ENCODE results near the gene DIAPH2. TPM values are rescaled to one million over a fixed set of nuclear protein-coding genes. Genes with fewer than 3 reads are reported as not detected.

The DIAPH2 gene
- total RNA-seq, 1 donor from 2014 or later: 20.5 TPM

DNA sequence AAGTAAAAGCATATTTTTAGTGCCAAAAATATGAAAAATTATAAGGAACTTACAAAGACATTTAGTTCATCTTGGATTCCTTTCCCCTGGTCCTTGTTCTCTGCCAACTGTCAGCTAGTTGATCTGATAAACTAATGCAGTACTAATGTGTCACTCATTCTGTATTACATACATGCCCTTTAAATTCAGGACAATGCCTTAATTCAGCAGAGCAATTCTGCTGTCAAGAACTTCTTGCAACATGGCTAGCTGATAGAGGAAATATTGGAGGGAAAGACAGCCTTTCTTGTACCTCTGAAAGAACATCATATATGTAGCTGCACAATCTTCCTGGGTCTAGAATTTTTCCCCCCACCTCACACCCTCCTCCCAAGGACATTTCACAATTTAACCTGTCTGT is 679.2 kb downstream of the DIAPH2 start:
- no peaks in the 10 kb centered on the region for H3K27me3 Mint-ChIP-seq
- POLR2A ChIA-PET: no interaction called here
- H3K27ac Mint-ChIP-seq: no peak overlapping the region
- peaks cover 1% of the 10 kb centered on the region for H3K36me3 Mint-ChIP-seq (ENCODE audit: low read depth)
- no peak overlapping the region for H3K4me3 Mint-ChIP-seq
- TF ChIP-seq, protein P1, sequence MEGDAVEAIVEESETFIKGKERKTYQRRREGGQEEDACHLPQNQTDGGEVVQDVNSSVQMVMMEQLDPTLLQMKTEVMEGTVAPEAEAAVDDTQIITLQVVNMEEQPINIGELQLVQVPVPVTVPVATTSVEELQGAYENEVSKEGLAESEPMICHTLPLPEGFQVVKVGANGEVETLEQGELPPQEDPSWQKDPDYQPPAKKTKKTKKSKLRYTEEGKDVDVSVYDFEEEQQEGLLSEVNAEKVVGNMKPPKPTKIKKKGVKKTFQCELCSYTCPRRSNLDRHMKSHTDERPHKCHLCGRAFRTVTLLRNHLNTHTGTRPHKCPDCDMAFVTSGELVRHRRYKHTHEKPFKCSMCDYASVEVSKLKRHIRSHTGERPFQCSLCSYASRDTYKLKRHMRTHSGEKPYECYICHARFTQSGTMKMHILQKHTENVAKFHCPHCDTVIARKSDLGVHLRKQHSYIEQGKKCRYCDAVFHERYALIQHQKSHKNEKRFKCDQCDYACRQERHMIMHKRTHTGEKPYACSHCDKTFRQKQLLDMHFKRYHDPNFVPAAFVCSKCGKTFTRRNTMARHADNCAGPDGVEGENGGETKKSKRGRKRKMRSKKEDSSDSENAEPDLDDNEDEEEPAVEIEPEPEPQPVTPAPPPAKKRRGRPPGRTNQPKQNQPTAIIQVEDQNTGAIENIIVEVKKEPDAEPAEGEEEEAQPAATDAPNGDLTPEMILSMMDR (IDR thresholded peaks at IDR 0.05): no peak
- DNase-seq: no peak
- H3K4me1 Mint-ChIP-seq: no peaks in the 10 kb centered on the region
- CTCF ChIA-PET: no interaction called here
- H3K9me3 Mint-ChIP-seq: no peaks in the 10 kb centered on the region
- intact Hi-C loops (cut with micrococcal nuclease): no loop called here
- ATAC-seq (ENCODE audit: low read depth): no peak

DNA sequence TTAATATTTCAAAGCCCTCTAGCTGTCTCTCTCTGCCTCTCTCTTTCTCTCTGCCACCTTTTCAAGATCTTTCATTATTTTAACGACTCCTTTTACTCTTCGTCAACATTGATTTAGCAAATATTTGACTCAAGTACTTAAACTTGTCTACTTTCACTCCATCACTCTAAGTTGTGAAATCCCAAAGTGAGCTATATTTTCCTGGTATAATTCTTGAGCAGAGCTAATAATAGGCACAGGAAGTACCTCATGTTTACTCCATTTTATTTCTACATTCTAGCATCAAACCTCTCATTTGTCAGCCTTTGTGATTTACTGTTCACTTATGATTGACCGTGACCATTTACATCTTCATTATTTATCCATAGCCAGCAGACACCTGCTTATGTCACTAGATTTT is 681.6 kb downstream of the DIAPH2 start:
- TF ChIP-seq, protein P1 (IDR thresholded peaks at IDR 0.05): no peak
- Mint-ChIP-seq H3K36me3 (ENCODE audit: low read depth) (peaks cover 4% of the 10 kb centered on the region), H3K9me3 (no peaks in the 10 kb centered on the region), H3K4me3 (no peak overlapping the region), H3K27ac (no peak overlapping the region), H3K27me3 (no peaks in the 10 kb centered on the region), H3K4me1 (no peaks in the 10 kb centered on the region)
- intact Hi-C loops (cut with micrococcal nuclease): no loop called here
- no peak for DNase-seq
- ChIA-PET POLR2A (no interaction called here), CTCF (no interaction called here)
- no peak for ATAC-seq (ENCODE audit: low read depth)

DNA sequence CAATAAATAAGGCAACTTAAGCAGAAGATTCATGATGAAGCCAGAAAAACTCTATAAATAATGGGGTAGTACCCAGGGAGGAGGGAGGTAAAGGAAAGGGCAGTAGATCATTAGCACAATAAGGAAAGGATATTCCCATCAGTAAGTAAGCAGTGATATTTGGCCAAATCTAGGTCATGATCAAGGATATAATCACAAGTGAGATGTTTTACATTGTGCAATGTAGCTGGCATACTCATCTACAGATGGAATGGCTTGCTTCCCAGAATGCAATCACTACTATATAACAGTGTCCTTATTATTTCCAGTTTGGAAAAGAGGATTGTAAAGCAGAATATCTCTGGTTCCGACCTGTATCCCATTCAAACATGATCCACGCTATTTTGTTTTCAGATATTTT is 682.5 kb downstream of the DIAPH2 start:
- H3K27ac Mint-ChIP-seq: no peak overlapping the region

DNA sequence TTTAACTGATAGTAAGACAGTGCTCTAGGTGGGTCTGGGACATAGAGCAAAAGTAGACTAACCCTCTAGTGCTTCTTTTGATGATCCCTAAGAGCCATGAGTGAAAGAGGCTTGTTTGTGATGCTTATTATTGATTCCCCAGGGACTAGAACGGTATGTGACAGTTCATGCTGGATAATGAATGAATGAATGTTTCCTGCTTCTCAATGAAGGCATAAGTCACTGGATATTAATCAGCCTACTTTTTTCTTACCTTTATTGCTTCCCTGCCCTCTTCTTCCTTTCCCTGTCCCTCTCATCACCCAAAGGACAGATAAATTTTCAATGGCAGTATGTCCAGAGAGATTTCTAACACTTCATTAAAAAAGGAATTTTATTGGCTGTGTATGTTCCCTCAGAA is 685.3 kb downstream of the DIAPH2 start:
- CTCF ChIA-PET: no interaction called here

More for the DNA sequence above, 682.5 kb downstream of the DIAPH2 start:
- ChIA-PET POLR2A (no interaction called here), CTCF (no interaction called here)
- no peaks in the 10 kb centered on the region for H3K9me3 Mint-ChIP-seq
- peaks cover 5% of the 10 kb centered on the region for H3K36me3 Mint-ChIP-seq (ENCODE audit: low read depth)
- H3K4me3 Mint-ChIP-seq: no peak overlapping the region
- no peaks in the 10 kb centered on the region for H3K4me1 Mint-ChIP-seq
- intact Hi-C loops (cut with micrococcal nuclease): no loop called here
- TF ChIP-seq, protein P1 (IDR thresholded peaks at IDR 0.05): no peak
- H3K27me3 Mint-ChIP-seq: no peaks in the 10 kb centered on the region
- ATAC-seq (ENCODE audit: low read depth) (no peak), DNase-seq (no peak)

DNA sequence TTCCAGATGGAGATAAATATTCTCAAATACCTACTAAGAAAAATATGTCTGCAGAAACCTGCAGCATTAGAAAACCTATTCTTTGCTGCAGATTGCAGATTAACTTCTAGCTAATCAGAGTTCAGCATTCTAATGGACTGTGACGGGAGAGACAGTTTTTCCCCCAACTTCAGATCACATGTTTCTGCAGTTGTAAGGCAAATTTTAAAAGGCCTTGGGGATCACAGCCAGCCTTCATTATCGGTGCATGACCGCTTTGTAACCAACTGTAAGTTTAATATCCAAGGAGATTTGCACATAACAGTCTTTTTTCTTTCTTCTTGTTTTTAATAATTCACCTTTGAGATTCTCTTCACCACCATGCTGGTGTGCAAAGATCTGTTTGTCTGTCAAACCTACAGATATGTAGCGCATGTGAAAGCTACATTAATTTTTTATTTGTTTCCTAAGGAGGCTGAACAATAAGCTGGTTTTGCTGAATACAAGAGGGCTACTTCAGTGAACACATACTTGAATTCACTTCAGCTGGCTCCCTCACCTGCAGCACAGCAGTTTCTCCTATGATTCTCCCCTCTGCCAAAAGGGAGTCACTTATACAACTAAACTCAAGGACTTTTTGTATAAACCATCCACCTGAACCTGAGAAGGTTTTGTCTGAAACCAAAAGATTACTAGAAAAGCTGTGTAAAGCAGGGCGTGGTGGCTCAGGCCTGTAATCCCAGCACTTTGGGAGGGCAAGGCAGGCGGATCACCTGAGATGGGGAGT is 687.5 kb downstream of the DIAPH2 start:
- Mint-ChIP-seq H3K4me3 (no peak overlapping the region), H3K36me3 (ENCODE audit: low read depth) (peaks cover 5% of the 10 kb centered on the region), H3K27me3 (no peaks in the 10 kb centered on the region), H3K4me1 (peaks cover 11% of the 10 kb centered on the region), H3K9me3 (no peaks in the 10 kb centered on the region), H3K27ac (no peak overlapping the region)
- ATAC-seq (ENCODE audit: low read depth) (no peak), DNase-seq (no peak)
- TF ChIP-seq, protein P1 (IDR thresholded peaks at IDR 0.05): no peak
- CTCF ChIA-PET: no interaction called here
- POLR2A ChIA-PET: no interaction called here
- intact Hi-C loops (cut with micrococcal nuclease): no loop called here

More for the DNA sequence above, 685.3 kb downstream of the DIAPH2 start:
- no peak overlapping the region for H3K27ac Mint-ChIP-seq
- no peaks in the 10 kb centered on the region for H3K27me3 Mint-ChIP-seq
- POLR2A ChIA-PET: no interaction called here
- intact Hi-C loops (cut with micrococcal nuclease): no loop called here
- H3K36me3 Mint-ChIP-seq (ENCODE audit: low read depth): peaks cover 5% of the 10 kb centered on the region
- ATAC-seq (ENCODE audit: low read depth): no peak
- DNase-seq: no peak
- H3K9me3 Mint-ChIP-seq: no peaks in the 10 kb centered on the region
- peaks cover 11% of the 10 kb centered on the region for H3K4me1 Mint-ChIP-seq
- H3K4me3 Mint-ChIP-seq: no peak overlapping the region
- TF ChIP-seq, protein P1 (IDR thresholded peaks at IDR 0.05): no peak

Data from activated B cell treated with CpG ODN at 0.5 μM for 24 hours (primary cell).